Measurements from ENCODE around the gene ADGRG3. TPM values are rescaled to one million over a fixed set of nuclear protein-coding genes. Genes with fewer than 3 reads are reported as not detected.

The ADGRG3 gene
- total and polyA plus RNA-seq, 2 of the 13 experiments (the other 11 are each of a cell fraction or from before 2014, with no cell fraction given): 2.7 to 11.8 TPM

DNA sequence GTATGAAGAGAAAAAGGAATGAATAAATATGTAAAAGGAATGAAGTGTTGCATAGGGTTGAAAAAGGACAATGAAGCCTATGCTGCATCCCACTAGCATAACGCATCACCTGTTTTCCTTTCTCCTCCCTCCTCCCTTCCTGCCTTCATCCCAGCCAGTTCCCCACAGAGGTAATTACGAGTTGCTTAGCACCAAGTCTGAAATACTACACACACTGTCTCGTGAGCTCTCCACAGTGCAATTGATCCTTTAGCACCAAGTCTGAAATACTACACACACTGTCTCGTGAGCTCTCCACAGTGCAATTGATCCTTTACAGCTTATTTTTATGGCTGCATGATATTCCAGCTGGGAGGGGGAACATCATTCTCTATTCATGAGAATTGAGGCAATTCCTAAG, 25.4 kb downstream of the ADGRG3 start:
- TF ChIP-seq ZNF263 (CRISPR knock-in tag; IDR thresholded peaks at IDR 0.05) (peak; percentile 44; the same call in 1 of the 2 replicates), ZNF207 (IDR thresholded peaks at IDR 0.05; ENCODE audit: borderline replicate concordance) (no peak), CREM (IDR thresholded peaks at IDR 0.05) (no peak), CREM (CRISPR knock-in tag; IDR thresholded peaks at IDR 0.05) (no peak), NCOA5 (CRISPR knock-in tag; IDR thresholded peaks at IDR 0.05) (no peak)
- FAIRE-seq (no peak), ATAC-seq (no peak), DNase-seq (ENCODE audit: low spot score) (no peak)
- H3K9me3 ChIP-seq (ENCODE audit: low read length): no peaks in the 10 kb centered on the region
- BruUV-seq (replicated peaks): no TSS peak
- H3K36me3 ChIP-seq (replicated peaks in 1 of 2; ENCODE audit: control insufficient read depth in 1 of 2, insufficient read depth in 2 of 2, low read length in 2 of 2): no peaks in the 10 kb centered on the region
- H2AFZ ChIP-seq (ENCODE audit: low read length): no peak overlapping the region
- H3K27me3 ChIP-seq (ENCODE audit: control insufficient read depth in 1 of 2, insufficient read depth in 2 of 2, low read length in 2 of 2): no peaks in the 10 kb centered on the region
- peak overlapping the region; percentile 59 for H3K27ac ChIP-seq (ENCODE audit: extremely low read length, insufficient read depth, low read length)
- intact Hi-C loops (cut with micrococcal nuclease; ENCODE audit: unreplicated experiment): no loop called here
- peak overlapping the region; percentile 81 for H3K4me2 ChIP-seq (ENCODE audit: low read depth, low read length)
- WGBS (ENCODE audit: low lambda C conversion rate): 0% methylated on average over 4 of the region's 4 CpGs
- H3K9ac ChIP-seq (ENCODE audit: insufficient read depth, low read depth, low read length): peak overlapping the region; percentile 28; the same call in 1 of the 2 replicates
- ChIA-PET POLR2A (interaction anchor here (0.7 to 3.6 kb wide), 8 partner anchors 9 to 201 kb away, joined by 3 to 42 read pairs (median 4); partner anchors contain the start of genes ADGRG3 and KATNB1), CTCF (ENCODE audit: low intra/inter-chr PET ratio, low total read pairs) (interaction anchor here (1.5 kb wide), 1 partner anchor 16 kb away, joined by 3 read pairs; no protein-coding TSS in a partner anchor)
- no peaks in the 10 kb centered on the region for H3K79me2 ChIP-seq (ENCODE audit: insufficient read depth, low read length)
- no peaks in the 10 kb centered on the region for H4K20me1 ChIP-seq (ENCODE audit: insufficient read depth, low read length)
- peaks cover 81% of the 10 kb centered on the region for H3K4me1 ChIP-seq (ENCODE audit: insufficient read depth, low read length)
- in situ Hi-C loops (cut with HindIII; ENCODE audit: extremely low pct_ligation_motif_present, low pct_unique_long_range_greater_than_20kb): no loop called here
- H3K4me3 ChIP-seq (replicated peaks in 1 of 3; ENCODE audit: insufficient read depth in 1 of 3, low read depth in 2 of 3, low read length in 3 of 3): peak overlapping the region in 1 of 3 experiments; percentile 54; a peak in 2 of 6 replicates

DNA sequence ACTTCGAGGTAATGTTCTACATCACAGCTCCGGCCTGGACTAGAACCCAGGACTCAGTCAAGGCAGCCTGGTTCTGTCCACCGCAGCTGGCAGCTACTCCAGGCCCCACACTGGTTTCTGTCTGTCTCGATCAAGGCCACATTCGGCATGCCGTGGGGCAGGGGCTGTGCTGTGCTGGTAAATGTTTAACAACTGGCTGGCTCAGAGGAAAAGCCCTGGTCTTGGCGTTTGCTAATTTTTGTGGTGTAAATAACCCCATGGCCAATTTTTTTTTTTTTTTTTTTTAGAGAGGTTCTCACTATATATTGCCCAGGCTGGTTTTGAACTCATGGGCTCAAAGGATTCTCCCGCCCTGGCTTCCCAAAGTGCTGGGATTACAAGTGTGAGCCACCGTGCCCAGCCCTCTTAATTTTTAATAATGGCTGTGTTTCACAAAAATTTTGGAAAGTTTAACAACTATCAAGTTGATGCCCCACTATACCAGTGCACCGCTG, 26.2 kb downstream of the ADGRG3 start:
- POLR2A ChIA-PET: interaction anchor here (0.5 to 3.6 kb wide), 9 partner anchors 9 to 399 kb away, joined by 3 to 42 read pairs (median 4); partner anchors contain the start of genes ADGRG3 and KATNB1
- no peak for TF ChIP-seq DPF2 (CRISPR knock-in tag; IDR thresholded peaks at IDR 0.05; ENCODE audit: borderline replicate concordance, low read depth)
- TF ChIP-seq GTF3A (CRISPR knock-in tag; conservative IDR thresholded peaks at IDR 0.05): no peak
- TF ChIP-seq PAX8 (CRISPR knock-in tag; IDR thresholded peaks at IDR 0.05; ENCODE audit: borderline replicate concordance): no peak
- TF ChIP-seq, protein P1, sequence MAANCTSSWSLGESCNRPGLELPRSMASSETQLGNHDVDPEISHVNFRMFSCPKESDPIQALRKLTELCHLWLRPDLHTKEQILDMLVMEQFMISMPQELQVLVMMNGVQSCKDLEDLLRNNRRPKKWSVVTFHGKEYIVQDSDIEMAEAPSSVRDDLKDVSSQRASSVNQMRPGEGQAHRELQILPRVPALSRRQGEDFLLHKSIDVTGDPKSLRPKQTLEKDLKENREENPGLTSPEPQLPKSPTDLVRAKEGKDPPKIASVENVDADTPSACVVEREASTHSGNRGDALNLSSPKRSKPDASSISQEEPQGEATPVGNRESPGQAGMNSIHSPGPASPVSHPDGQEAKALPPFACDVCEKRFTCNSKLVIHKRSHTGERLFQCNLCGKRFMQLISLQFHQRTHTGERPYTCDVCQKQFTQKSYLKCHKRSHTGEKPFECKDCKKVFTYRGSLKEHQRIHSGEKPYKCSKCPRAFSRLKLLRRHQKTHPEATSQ (CRISPR knock-in tag; IDR thresholded peaks at IDR 0.05; ENCODE audit: borderline replicate concordance): no peak
- TF ChIP-seq, protein P2, sequence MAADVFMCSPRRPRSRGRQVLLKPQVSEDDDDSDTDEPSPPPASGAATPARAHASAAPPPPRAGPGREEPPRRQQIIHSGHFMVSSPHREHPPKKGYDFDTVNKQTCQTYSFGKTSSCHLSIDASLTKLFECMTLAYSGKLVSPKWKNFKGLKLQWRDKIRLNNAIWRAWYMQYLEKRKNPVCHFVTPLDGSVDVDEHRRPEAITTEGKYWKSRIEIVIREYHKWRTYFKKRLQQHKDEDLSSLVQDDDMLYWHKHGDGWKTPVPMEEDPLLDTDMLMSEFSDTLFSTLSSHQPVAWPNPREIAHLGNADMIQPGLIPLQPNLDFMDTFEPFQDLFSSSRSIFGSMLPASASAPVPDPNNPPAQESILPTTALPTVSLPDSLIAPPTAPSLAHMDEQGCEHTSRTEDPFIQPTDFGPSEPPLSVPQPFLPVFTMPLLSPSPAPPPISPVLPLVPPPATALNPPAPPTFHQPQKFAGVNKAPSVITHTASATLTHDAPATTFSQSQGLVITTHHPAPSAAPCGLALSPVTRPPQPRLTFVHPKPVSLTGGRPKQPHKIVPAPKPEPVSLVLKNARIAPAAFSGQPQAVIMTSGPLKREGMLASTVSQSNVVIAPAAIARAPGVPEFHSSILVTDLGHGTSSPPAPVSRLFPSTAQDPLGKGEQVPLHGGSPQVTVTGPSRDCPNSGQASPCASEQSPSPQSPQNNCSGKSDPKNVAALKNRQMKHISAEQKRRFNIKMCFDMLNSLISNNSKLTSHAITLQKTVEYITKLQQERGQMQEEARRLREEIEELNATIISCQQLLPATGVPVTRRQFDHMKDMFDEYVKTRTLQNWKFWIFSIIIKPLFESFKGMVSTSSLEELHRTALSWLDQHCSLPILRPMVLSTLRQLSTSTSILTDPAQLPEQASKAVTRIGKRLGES (CRISPR knock-in tag; IDR thresholded peaks at IDR 0.05; ENCODE audit: borderline replicate concordance): no peak
- TF ChIP-seq ZNF121 (CRISPR knock-in tag; IDR thresholded peaks at IDR 0.05): peak; percentile 50; the same call in 1 of the 2 replicates
- TF ChIP-seq ZNF616 (CRISPR knock-in tag; IDR thresholded peaks at IDR 0.05; ENCODE audit: low read depth): no peak
- TF ChIP-seq ZFP62 (CRISPR knock-in tag; IDR thresholded peaks at IDR 0.05): no peak
- no peak; the same call in 1 of the 2 replicates for TF ChIP-seq ZNF605 (CRISPR knock-in tag; IDR thresholded peaks at IDR 0.05)
- peak; percentile 78 for TF ChIP-seq ZMYM2 (CRISPR knock-in tag; IDR thresholded peaks at IDR 0.05)

More for the DNA sequence above, 26.2 kb downstream of the ADGRG3 start:
- ATAC-seq (peak; percentile 95), FAIRE-seq (peak; percentile 96), DNase-seq (ENCODE audit: low spot score) (peak; percentile 86)
- no peak overlapping the region for H2AFZ ChIP-seq (ENCODE audit: low read length)
- WGBS (ENCODE audit: low lambda C conversion rate): 0% methylated on average over 10 of the region's 10 CpGs
- peak overlapping the region; percentile 28; the same call in 1 of the 2 replicates for H3K9ac ChIP-seq (ENCODE audit: insufficient read depth, low read depth, low read length)
- H4K20me1 ChIP-seq (ENCODE audit: insufficient read depth, low read length): no peaks in the 10 kb centered on the region
- BruUV-seq (replicated peaks): no TSS peak
- in situ Hi-C loops (cut with HindIII; ENCODE audit: extremely low pct_ligation_motif_present, low pct_unique_long_range_greater_than_20kb): no loop called here
- no peaks in the 10 kb centered on the region for H3K27me3 ChIP-seq (ENCODE audit: control insufficient read depth in 1 of 2, insufficient read depth in 2 of 2, low read length in 2 of 2)
- intact Hi-C loops (cut with micrococcal nuclease; ENCODE audit: unreplicated experiment): loop anchor here (1.0 kb wide), 2 partner anchors 27 to 45 kb away; no protein-coding TSS in a partner anchor
- H3K79me2 ChIP-seq (ENCODE audit: insufficient read depth, low read length): no peaks in the 10 kb centered on the region
- peak overlapping the region; percentile 59 for H3K27ac ChIP-seq (ENCODE audit: extremely low read length, insufficient read depth, low read length)
- H3K4me3 ChIP-seq (replicated peaks in 1 of 3; ENCODE audit: insufficient read depth in 1 of 3, low read depth in 2 of 3, low read length in 3 of 3): peak overlapping the region; percentile 30 to 54 (median 42)
- CTCF ChIA-PET (ENCODE audit: low intra/inter-chr PET ratio, low total read pairs): interaction anchor here (0.5 to 1.5 kb wide), 4 partner anchors 14 to 26 kb away, joined by 3 read pairs; partner anchors contain the start of gene ADGRG3
- no peaks in the 10 kb centered on the region for H3K36me3 ChIP-seq (replicated peaks in 1 of 2; ENCODE audit: control insufficient read depth in 1 of 2, insufficient read depth in 2 of 2, low read length in 2 of 2)
- H3K4me2 ChIP-seq (ENCODE audit: low read depth, low read length): peak overlapping the region; percentile 81
- no peaks in the 10 kb centered on the region for H3K9me3 ChIP-seq (ENCODE audit: low read length)
- H3K4me1 ChIP-seq (ENCODE audit: insufficient read depth, low read length): peaks cover 81% of the 10 kb centered on the region

Data from HepG2 (cell line).